ENCODE results near the gene ARPC2. TPM values are rescaled to one million over a fixed set of nuclear protein-coding genes. Genes with fewer than 3 reads are reported as not detected.

The ARPC2 gene
- total and polyA plus RNA-seq, 2 of the 13 experiments (the other 11 are each of a cell fraction or from before 2014, with no cell fraction given): 168 to 303 TPM

DNA sequence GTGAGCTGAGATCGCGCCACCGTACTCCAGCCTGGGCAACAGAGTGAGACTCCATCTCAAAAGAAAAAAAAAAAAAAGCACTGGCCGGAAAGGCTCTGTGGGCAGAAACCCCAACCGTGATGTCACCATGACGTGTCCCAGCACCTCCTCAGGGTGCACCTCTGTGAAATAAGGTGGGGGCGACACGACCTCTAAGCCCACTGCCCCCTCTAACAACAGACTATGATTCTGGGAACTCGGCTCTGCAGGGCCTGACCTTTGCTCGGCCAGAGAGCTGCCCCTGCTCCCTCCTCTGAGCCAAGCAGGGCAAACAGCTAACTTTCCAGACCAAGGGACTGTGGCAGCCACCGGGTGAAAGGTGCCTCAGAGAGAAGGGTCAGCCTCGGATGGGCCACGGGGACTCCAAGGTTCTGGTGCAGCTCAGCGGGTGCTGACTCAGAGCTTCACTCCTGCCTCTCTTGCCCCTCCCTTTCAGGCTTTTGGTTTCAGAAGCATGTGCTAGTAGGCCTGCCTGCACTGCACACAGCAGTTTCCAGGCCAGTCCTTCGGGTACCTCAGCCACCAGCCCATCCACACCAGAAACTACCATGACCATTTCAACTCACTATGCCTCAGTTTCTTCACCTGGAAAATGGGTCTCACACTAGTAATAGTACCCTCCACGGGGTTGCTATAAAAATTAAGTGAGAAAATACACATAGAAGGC is 67.3 kb downstream of the ARPC2 start (continued):
- TF ChIP-seq, protein P1, sequence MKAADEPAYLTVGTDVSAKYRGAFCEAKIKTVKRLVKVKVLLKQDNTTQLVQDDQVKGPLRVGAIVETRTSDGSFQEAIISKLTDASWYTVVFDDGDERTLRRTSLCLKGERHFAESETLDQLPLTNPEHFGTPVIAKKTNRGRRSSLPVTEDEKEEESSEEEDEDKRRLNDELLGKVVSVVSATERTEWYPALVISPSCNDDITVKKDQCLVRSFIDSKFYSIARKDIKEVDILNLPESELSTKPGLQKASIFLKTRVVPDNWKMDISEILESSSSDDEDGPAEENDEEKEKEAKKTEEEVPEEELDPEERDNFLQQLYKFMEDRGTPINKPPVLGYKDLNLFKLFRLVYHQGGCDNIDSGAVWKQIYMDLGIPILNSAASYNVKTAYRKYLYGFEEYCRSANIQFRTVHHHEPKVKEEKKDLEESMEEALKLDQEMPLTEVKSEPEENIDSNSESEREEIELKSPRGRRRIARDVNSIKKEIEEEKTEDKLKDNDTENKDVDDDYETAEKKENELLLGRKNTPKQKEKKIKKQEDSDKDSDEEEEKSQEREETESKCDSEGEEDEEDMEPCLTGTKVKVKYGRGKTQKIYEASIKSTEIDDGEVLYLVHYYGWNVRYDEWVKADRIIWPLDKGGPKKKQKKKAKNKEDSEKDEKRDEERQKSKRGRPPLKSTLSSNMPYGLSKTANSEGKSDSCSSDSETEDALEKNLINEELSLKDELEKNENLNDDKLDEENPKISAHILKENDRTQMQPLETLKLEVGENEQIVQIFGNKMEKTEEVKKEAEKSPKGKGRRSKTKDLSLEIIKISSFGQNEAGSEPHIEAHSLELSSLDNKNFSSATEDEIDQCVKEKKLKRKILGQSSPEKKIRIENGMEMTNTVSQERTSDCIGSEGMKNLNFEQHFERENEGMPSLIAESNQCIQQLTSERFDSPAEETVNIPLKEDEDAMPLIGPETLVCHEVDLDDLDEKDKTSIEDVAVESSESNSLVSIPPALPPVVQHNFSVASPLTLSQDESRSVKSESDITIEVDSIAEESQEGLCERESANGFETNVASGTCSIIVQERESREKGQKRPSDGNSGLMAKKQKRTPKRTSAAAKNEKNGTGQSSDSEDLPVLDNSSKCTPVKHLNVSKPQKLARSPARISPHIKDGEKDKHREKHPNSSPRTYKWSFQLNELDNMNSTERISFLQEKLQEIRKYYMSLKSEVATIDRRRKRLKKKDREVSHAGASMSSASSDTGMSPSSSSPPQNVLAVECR (CRISPR knock-in tag; IDR thresholded peaks at IDR 0.05; ENCODE audit: borderline replicate concordance): peak; percentile 41; the same call in 1 of the 2 replicates
- TF ChIP-seq FOXO1 (CRISPR knock-in tag; IDR thresholded peaks at IDR 0.05) (no peak), ZNF17 (CRISPR knock-in tag; IDR thresholded peaks at IDR 0.05) (no peak), FOXK1 (CRISPR knock-in tag; IDR thresholded peaks at IDR 0.05; ENCODE audit: borderline replicate concordance, low read depth) (no peak), ZNF446 (CRISPR knock-in tag; IDR thresholded peaks at IDR 0.05) (no peak), REST (IDR thresholded peaks at IDR 0.05; ENCODE audit: borderline replicate concordance in 1 of 2, low read depth in 1 of 2, low read length in 2 of 2) (no peak), ZNF781 (CRISPR knock-in tag; IDR thresholded peaks at IDR 0.05; ENCODE audit: borderline replicate concordance, not compliant biosample characterization) (no peak), SP1 (IDR thresholded peaks at IDR 0.05) (no peak), SP1 (CRISPR knock-in tag; IDR thresholded peaks at IDR 0.05) (peak; percentile 30; the same call in 1 of the 2 replicates), XRCC5 (optimal IDR thresholded peaks at IDR 0.05; ENCODE audit: low read length) (peak; percentile 86), ELF4 (CRISPR knock-in tag; IDR thresholded peaks at IDR 0.05; ENCODE audit: borderline replicate concordance) (no peak), ZNF788 (CRISPR knock-in tag; IDR thresholded peaks at IDR 0.05; ENCODE audit: borderline replicate concordance) (peak; percentile 69; the same call in 1 of the 2 replicates), NCOR1 (IDR thresholded peaks at IDR 0.05; ENCODE audit: borderline replicate concordance, low read length) (0 out of 2 replicates have a peak, but pooled peaks have one; percentile 10), HMG20B (CRISPR knock-in tag; conservative IDR thresholded peaks at IDR 0.05) (no peak), KDM5A (IDR thresholded peaks at IDR 0.05; ENCODE audit: borderline replicate concordance, low read length) (no peak), GMEB1 (CRISPR knock-in tag; IDR thresholded peaks at IDR 0.05; ENCODE audit: borderline replicate concordance) (no peak), ZNF329 (CRISPR knock-in tag; IDR thresholded peaks at IDR 0.05; ENCODE audit: low read depth) (no peak), ZNF772 (CRISPR knock-in tag; IDR thresholded peaks at IDR 0.05) (0 out of 2 replicates have a peak, but pooled peaks have one; percentile 43), SP4 (CRISPR knock-in tag; IDR thresholded peaks at IDR 0.05) (0 out of 2 replicates have a peak, but pooled peaks have one; percentile 46)
- TF ChIP-seq, protein P2, sequence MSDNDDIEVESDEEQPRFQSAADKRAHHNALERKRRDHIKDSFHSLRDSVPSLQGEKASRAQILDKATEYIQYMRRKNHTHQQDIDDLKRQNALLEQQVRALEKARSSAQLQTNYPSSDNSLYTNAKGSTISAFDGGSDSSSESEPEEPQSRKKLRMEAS (IDR thresholded peaks at IDR 0.05): peak; percentile 43; the same call in 1 of the 2 replicates
